ENCODE results near the gene LAMA3. TPM values are rescaled to one million over a fixed set of nuclear protein-coding genes. Genes with fewer than 3 reads are reported as not detected.

LAMA3 gene
- total RNA-seq, 4 donors from 2014 or later, result 46.3 to 80.6 (median 67.1) TPM

GRCh38 chr18:23664674-23665073 lies 24.6 kb upstream of the LAMA3 start:
- peaks cover 0 to 2% of the 10 kb centered on the region in 2 donors for H3K27me3 ChIP-seq
- H3K36me3 ChIP-seq, result no peaks in the 10 kb centered on the region
- TF ChIP-seq CTCF (IDR thresholded peaks at IDR 0.05) (no peak), EP300 (IDR thresholded peaks at IDR 0.05) (no peak), POLR2A (IDR thresholded peaks at IDR 0.05) (no peak)
- H3K27ac ChIP-seq, result no peak overlapping the region
- H3K4me3 ChIP-seq, result no peak overlapping the region
- no peaks in the 10 kb centered on the region for H3K9me3 ChIP-seq
- DNase-seq (ENCODE audit: low spot score in 2 of 2), result no peak
- H3K4me1 ChIP-seq, result peaks cover 0 to 14% (median 0%) of the 10 kb centered on the region in 4 donors
- WGBS, 2 donors, result 45 to 60% methylated on average over 6 of the region's 6 CpGs

GRCh38 chr18:23667114-23667513 lies 22.1 kb upstream of the LAMA3 start:
- H3K27me3 ChIP-seq, result no peaks in the 10 kb centered on the region
- no peaks in the 10 kb centered on the region for H3K36me3 ChIP-seq
- no peak overlapping the region for H3K4me3 ChIP-seq
- peaks cover 0 to 11% (median 0%) of the 10 kb centered on the region in 4 donors for H3K4me1 ChIP-seq
- WGBS, 2 donors, result 87 to 100% methylated on average over 1 of the region's 1 CpG
- DNase-seq (ENCODE audit: low spot score in 2 of 2), result no peak
- H3K27ac ChIP-seq, result no peak overlapping the region
- TF ChIP-seq CTCF (IDR thresholded peaks at IDR 0.05) (no peak), EP300 (IDR thresholded peaks at IDR 0.05) (no peak), POLR2A (IDR thresholded peaks at IDR 0.05) (no peak)
- H3K9me3 ChIP-seq, result no peaks in the 10 kb centered on the region

- no peak for DNase-seq (ENCODE audit: low spot score in 2 of 2)
- no peak overlapping the region for H3K4me3 ChIP-seq
- TF ChIP-seq EP300 (IDR thresholded peaks at IDR 0.05) (no peak), CTCF (IDR thresholded peaks at IDR 0.05) (no peak), POLR2A (IDR thresholded peaks at IDR 0.05) (no peak)
- peaks cover 0 to under 1% (median 0%) of the 10 kb centered on the region in 4 donors for H3K4me1 ChIP-seq
- no peaks in the 10 kb centered on the region for H3K27me3 ChIP-seq
- no peaks in the 10 kb centered on the region for H3K9me3 ChIP-seq
- H3K27ac ChIP-seq, result no peak overlapping the region
- 33 to 43% methylated on average over 4 of the region's 4 CpGs for WGBS, 2 donors
- no peaks in the 10 kb centered on the region for H3K36me3 ChIP-seq
Measured at GRCh38 chr18:23668731-23669130, 20.5 kb upstream of the LAMA3 start.

- no peak for DNase-seq (ENCODE audit: low spot score in 2 of 2)
Measured at GRCh38 chr18:23669202-23669766, 20.0 kb upstream of the LAMA3 start.

More at GRCh38 chr18:23669202-23669766, 20.0 kb upstream of the LAMA3 start:
- Histone ChIP-seq H3K4me1 (no peaks in the 10 kb centered on the region), H3K27me3 (no peaks in the 10 kb centered on the region), H3K9me3 (no peaks in the 10 kb centered on the region), H3K4me3 (no peak overlapping the region), H3K36me3 (no peaks in the 10 kb centered on the region), H3K27ac (no peak overlapping the region)
- no peak for TF ChIP-seq CTCF (IDR thresholded peaks at IDR 0.05)
- TF ChIP-seq EP300 (IDR thresholded peaks at IDR 0.05), result no peak
- no peak for TF ChIP-seq POLR2A (IDR thresholded peaks at IDR 0.05)
- WGBS, 2 donors, result 86 to 90% methylated on average over 8 of the region's 8 CpGs

Measured in tibial nerve (tissue), 4 donors.